ENCODE results near the gene CT47C1.

CT47C1 gene

GRCh38 chrX:119121341-119121740, 48.5 kb downstream of the CT47C1 start:
- TF ChIP-seq RAD21 (IDR thresholded peaks at IDR 0.05; ENCODE audit: low read depth) (no peak), NFIC (IDR thresholded peaks at IDR 0.05) (no peak), EGR1 (IDR thresholded peaks at IDR 0.05) (no peak), REST (IDR thresholded peaks at IDR 0.05; ENCODE audit: low read depth) (no peak), TAF1 (IDR thresholded peaks at IDR 0.05; ENCODE audit: low read depth) (no peak), CEBPB (IDR thresholded peaks at IDR 0.05) (no peak), USF1 (IDR thresholded peaks at IDR 0.05) (no peak), ZBTB7A (IDR thresholded peaks at IDR 0.05; ENCODE audit: low read depth) (no peak), YY1 (IDR thresholded peaks at IDR 0.05; ENCODE audit: low read depth) (no peak), TEAD4 (IDR thresholded peaks at IDR 0.05) (no peak), EP300 (IDR thresholded peaks at IDR 0.05; ENCODE audit: borderline replicate concordance) (no peak), CREB1 (IDR thresholded peaks at IDR 0.05; ENCODE audit: low read depth) (no peak), MAX (IDR thresholded peaks at IDR 0.05) (no peak), FOXM1 (IDR thresholded peaks at IDR 0.05; ENCODE audit: borderline replicate concordance, low read depth) (no peak), TCF12 (IDR thresholded peaks at IDR 0.05; ENCODE audit: low read depth) (no peak)

All from Ishikawa (cell line).